ENCODE results near the gene RNF19B.

- no peak for TF ChIP-seq EP300 (IDR thresholded peaks at IDR 0.05; ENCODE audit: borderline replicate concordance)
- no peak for TF ChIP-seq MAX (IDR thresholded peaks at IDR 0.05)
Measured at GRCh38 chr1:33000427-33001026, 35.9 kb upstream of the RNF19B start.
